Neural cell (in vitro differentiated cells): ENCODE measurements around the gene PRKAR1B. TPM values are rescaled to one million over a fixed set of nuclear protein-coding genes. Genes with fewer than 3 reads are reported as not detected.

Experiments
- H2AFZ ChIP-seq: fragments of 200-600, 300-800 bp; sonication (generic), shearing (Covaris generic); 2 replicates; pipeline ENCODE4 v1.6.0; 2014; ENCODE audit warnings: low read depth, mild to moderate bottlenecking, antibody characterized with exemption, low read length, moderate library complexity
- H3F3A ChIP-seq: fragments of 200-600 bp; shearing (Covaris generic); 2 replicates; pipeline ENCODE4 v1.6.1; 2016; ENCODE audit warnings: mild to moderate bottlenecking, moderate library complexity, mixed read lengths, antibody characterized with exemption, low read length; ENCODE audit not compliant: insufficient read depth, poor library complexity, severe bottlenecking
- H3K27ac ChIP-seq: fragments of 200-600, 300-800 bp; sonication (generic), shearing (Covaris generic); 2 replicates; pipeline ENCODE4 v1.5.1; 2014; ENCODE audit warnings: mild to moderate bottlenecking, low read length, moderate library complexity
- H3K27me3 ChIP-seq: fragments of 300-800, 200-600 bp; sonication (generic), shearing (Covaris generic); 2 replicates; pipeline ENCODE4 v1.6.0; 2014; ENCODE audit warnings: mild to moderate bottlenecking, low read depth, low read length, moderate library complexity; ENCODE audit not compliant: insufficient read depth
- H3K36me3 ChIP-seq: fragments of 300-800, 200-600 bp; sonication (generic), shearing (Covaris generic); 2 replicates; pipeline ENCODE4 v1.5.1; 2014; ENCODE audit warnings: mild to moderate bottlenecking, antibody characterized with exemption, low read length, moderate library complexity; ENCODE audit not compliant: insufficient read depth
- H3K4me2 ChIP-seq: fragments of 300-800, 200-600 bp; sonication (generic), shearing (Covaris generic); 2 replicates; pipeline ENCODE4 v1.6.0; 2014; ENCODE audit warnings: mild to moderate bottlenecking, low read length
- H3K4me3 ChIP-seq: fragments of 300-800, 200-600 bp; sonication (generic), shearing (Covaris generic); 2 replicates; pipeline ENCODE4 v1.5.1; 2014; ENCODE audit warnings: mild to moderate bottlenecking, low read length, moderate library complexity
- H3K79me2 ChIP-seq: fragments of 200-600 bp; shearing (Covaris generic); replicated peaks from 2 replicates; pipeline ENCODE4 v1.6.0; 2014; ENCODE audit warnings: mild to moderate bottlenecking, low read length, moderate library complexity; ENCODE audit not compliant: insufficient read depth
- H3K9ac ChIP-seq: fragments of 300-800, 200-600 bp; sonication (generic), shearing (Covaris generic); 2 replicates; pipeline ENCODE4 v1.6.1; 2016; ENCODE audit warnings: mild to moderate bottlenecking, low read length, mixed read lengths
- H3K9me2 ChIP-seq: fragments of 200-600 bp; shearing (Covaris generic); 2 replicates; pipeline ENCODE4 v1.6.1; 2016; ENCODE audit warnings: mild to moderate bottlenecking, low read length, mixed read lengths; ENCODE audit not compliant: insufficient read depth
- H3K9me3 ChIP-seq: fragments of 200-600, 300-800 bp; sonication (generic), shearing (Covaris generic); 2 replicates; pipeline ENCODE4 v1.6.1; 2016; ENCODE audit warnings: mild to moderate bottlenecking, mixed run types, low read length, moderate library complexity, mixed read lengths
- H4K20me1 ChIP-seq: fragments of 200-600 bp; shearing (Covaris generic); 2 replicates; pipeline ENCODE4 v1.6.1; 2016; ENCODE audit warnings: mild to moderate bottlenecking, mixed run types; ENCODE audit not compliant: insufficient read depth
- EP300 ChIP-seq: fragments of 450-650 bp; conservative IDR thresholded peaks from 2 replicates; pipeline ENCODE4 v1.6.1; 2014; ENCODE audit warnings: antibody characterized with exemption, mild to moderate bottlenecking, moderate library complexity; ENCODE audit not compliant: poor library complexity, severe bottlenecking
- EZH2 ChIP-seq: fragments of 200-600, 300-800 bp; shearing (Covaris generic), sonication (generic); IDR thresholded peaks from 2 replicates; pipeline ENCODE4 v1.6.1; 2014; ENCODE audit warnings: antibody characterized with exemption, low read length, borderline replicate concordance, mild to moderate bottlenecking; ENCODE audit not compliant: insufficient read depth, poor library complexity, severe bottlenecking
- MXI1 ChIP-seq: fragments of 450-650 bp; conservative IDR thresholded peaks from 2 replicates; pipeline ENCODE4 v1.6.1; 2014; ENCODE audit warnings: antibody characterized with exemption, mild to moderate bottlenecking; ENCODE audit not compliant: poor library complexity, severe bottlenecking
- POLR2AphosphoS5 ChIP-seq: IDR thresholded peaks from 2 replicates; pipeline ENCODE4 v1.6.1; 2012
- RAD21 ChIP-seq: fragments of 450-650 bp; conservative IDR thresholded peaks from 2 replicates; pipeline ENCODE4 v1.6.1; 2014; ENCODE audit warnings: antibody characterized with exemption, mild to moderate bottlenecking, moderate library complexity
- SMC3 ChIP-seq: fragments of 450-650 bp; conservative IDR thresholded peaks from 2 replicates; pipeline ENCODE4 v1.6.1; 2014; ENCODE audit warnings: antibody characterized with exemption, mild to moderate bottlenecking, moderate library complexity; ENCODE audit not compliant: poor library complexity
- TAF1 ChIP-seq: IDR thresholded peaks from 2 replicates; pipeline ENCODE4 v1.6.1; 2012; ENCODE audit warnings: low read depth
- polyA plus RNA-seq: library from polyadenylated mRNA; depleted of rRNA; stranded (reverse); fragments of >200 nt; gene quantifications from 2 replicates; pipeline ENCODE4 v1.2.3, GENCODE V29; 2014
- TF ChIP-seq, protein P1 (sequence below): IDR thresholded peaks from 2 replicates; pipeline ENCODE4 v1.6.1; 2012; ENCODE audit warnings: borderline replicate concordance
- TF ChIP-seq, protein P2 (sequence below): fragments of 450-650 bp; IDR thresholded peaks from 2 replicates; pipeline ENCODE4 v1.5.1; 2014; ENCODE audit warnings: antibody characterized with exemption, mild to moderate bottlenecking, moderate library complexity; ENCODE audit not compliant: poor library complexity, severe bottlenecking

The PRKAR1B gene
- polyA plus RNA-seq, 1 donor from 2014 or later: 38.6 TPM

DNA sequence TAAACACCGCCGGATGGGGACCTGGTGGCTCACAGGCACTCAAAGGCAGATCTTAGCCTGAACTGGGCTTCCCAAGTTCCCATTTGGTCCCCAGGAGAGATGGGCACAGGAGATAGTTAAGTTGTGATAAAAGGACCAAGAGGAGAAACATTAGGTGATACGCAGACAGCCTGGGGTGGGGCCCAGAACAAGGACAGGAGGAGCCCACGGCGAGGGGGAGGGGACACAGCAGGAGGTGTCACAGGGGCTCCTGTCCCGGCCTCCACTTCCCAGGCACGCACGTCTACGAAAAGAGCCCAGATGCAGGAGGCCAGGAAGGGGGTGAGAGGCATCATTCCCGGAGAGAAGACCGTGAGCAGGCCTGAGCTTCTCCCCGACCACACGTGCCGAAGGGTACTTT, 16.9 kb downstream of the PRKAR1B start:
- Histone ChIP-seq H3K36me3 (no peaks in the 10 kb centered on the region), H3K9ac (no peak overlapping the region), H3K9me2 (no peaks in the 10 kb centered on the region), H3K4me3 (no peak overlapping the region), H3K27me3 (no peaks in the 10 kb centered on the region), H3K79me2 (no peaks in the 10 kb centered on the region), H2AFZ (no peak overlapping the region), H3F3A (no peaks in the 10 kb centered on the region), H3K27ac (no peak overlapping the region), H4K20me1 (no peaks in the 10 kb centered on the region), H3K9me3 (no peaks in the 10 kb centered on the region), H3K4me2 (no peak overlapping the region)
- TF ChIP-seq TAF1 (no peak), EP300 (no peak), MXI1 (no peak), RAD21 (no peak)
- TF ChIP-seq, protein P1, sequence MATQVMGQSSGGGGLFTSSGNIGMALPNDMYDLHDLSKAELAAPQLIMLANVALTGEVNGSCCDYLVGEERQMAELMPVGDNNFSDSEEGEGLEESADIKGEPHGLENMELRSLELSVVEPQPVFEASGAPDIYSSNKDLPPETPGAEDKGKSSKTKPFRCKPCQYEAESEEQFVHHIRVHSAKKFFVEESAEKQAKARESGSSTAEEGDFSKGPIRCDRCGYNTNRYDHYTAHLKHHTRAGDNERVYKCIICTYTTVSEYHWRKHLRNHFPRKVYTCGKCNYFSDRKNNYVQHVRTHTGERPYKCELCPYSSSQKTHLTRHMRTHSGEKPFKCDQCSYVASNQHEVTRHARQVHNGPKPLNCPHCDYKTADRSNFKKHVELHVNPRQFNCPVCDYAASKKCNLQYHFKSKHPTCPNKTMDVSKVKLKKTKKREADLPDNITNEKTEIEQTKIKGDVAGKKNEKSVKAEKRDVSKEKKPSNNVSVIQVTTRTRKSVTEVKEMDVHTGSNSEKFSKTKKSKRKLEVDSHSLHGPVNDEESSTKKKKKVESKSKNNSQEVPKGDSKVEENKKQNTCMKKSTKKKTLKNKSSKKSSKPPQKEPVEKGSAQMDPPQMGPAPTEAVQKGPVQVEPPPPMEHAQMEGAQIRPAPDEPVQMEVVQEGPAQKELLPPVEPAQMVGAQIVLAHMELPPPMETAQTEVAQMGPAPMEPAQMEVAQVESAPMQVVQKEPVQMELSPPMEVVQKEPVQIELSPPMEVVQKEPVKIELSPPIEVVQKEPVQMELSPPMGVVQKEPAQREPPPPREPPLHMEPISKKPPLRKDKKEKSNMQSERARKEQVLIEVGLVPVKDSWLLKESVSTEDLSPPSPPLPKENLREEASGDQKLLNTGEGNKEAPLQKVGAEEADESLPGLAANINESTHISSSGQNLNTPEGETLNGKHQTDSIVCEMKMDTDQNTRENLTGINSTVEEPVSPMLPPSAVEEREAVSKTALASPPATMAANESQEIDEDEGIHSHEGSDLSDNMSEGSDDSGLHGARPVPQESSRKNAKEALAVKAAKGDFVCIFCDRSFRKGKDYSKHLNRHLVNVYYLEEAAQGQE: no peak
- TF ChIP-seq, protein P2, sequence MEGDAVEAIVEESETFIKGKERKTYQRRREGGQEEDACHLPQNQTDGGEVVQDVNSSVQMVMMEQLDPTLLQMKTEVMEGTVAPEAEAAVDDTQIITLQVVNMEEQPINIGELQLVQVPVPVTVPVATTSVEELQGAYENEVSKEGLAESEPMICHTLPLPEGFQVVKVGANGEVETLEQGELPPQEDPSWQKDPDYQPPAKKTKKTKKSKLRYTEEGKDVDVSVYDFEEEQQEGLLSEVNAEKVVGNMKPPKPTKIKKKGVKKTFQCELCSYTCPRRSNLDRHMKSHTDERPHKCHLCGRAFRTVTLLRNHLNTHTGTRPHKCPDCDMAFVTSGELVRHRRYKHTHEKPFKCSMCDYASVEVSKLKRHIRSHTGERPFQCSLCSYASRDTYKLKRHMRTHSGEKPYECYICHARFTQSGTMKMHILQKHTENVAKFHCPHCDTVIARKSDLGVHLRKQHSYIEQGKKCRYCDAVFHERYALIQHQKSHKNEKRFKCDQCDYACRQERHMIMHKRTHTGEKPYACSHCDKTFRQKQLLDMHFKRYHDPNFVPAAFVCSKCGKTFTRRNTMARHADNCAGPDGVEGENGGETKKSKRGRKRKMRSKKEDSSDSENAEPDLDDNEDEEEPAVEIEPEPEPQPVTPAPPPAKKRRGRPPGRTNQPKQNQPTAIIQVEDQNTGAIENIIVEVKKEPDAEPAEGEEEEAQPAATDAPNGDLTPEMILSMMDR: no peak

DNA sequence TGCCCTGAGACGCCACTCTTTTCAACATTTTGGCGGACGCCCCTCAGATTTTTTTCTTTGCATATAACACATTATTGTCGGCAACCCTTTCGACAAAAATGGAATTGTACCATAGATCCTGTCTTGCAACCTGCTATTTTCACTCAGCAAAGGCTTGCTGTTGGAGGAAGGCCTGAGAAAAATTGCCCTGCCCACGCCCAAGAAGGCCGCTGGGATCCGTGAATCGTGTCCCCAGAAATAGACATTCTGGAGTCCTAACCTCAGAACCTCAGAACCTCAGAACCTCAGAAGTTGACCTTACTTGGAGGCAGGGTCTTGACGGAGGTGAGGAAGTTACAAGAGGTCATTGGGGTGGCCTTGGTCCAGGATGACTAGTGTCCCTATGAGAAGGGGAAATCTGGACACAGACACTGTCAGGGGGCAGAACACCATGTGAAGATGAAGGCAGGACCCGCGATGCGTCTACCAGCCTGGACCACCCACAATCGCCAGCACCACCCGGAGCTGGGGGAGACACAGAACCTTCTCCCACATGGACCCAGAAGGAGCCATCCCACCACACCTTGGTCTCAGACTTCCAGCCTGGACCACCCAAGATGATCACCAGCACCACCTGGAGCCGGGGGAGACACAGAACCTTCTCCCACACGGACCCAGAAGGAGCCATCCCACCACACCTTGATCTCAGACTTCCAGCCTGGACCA, 19.6 kb downstream of the PRKAR1B start:
- Histone ChIP-seq H3K36me3 (no peaks in the 10 kb centered on the region), H3K79me2 (no peaks in the 10 kb centered on the region), H3K27me3 (no peaks in the 10 kb centered on the region), H3K4me2 (no peak overlapping the region), H3K4me3 (no peak overlapping the region), H3F3A (no peaks in the 10 kb centered on the region), H2AFZ (no peak overlapping the region), H3K9me2 (no peaks in the 10 kb centered on the region), H3K9ac (no peak overlapping the region), H3K9me3 (no peaks in the 10 kb centered on the region), H4K20me1 (no peaks in the 10 kb centered on the region), H3K27ac (no peak overlapping the region)
- TF ChIP-seq POLR2AphosphoS5 (no peak), TAF1 (no peak), MXI1 (no peak), SMC3 (no peak), RAD21 (no peak), EP300 (no peak), EZH2 (no peak)
- TF ChIP-seq, protein P1: no peak
- TF ChIP-seq, protein P2: no peak
